Measurements from ENCODE around the gene TPCN2.
A peak's percentile ranks its signal among the peaks of the same experiment; 100 is the strongest.

Gene TPCN2

DNA sequence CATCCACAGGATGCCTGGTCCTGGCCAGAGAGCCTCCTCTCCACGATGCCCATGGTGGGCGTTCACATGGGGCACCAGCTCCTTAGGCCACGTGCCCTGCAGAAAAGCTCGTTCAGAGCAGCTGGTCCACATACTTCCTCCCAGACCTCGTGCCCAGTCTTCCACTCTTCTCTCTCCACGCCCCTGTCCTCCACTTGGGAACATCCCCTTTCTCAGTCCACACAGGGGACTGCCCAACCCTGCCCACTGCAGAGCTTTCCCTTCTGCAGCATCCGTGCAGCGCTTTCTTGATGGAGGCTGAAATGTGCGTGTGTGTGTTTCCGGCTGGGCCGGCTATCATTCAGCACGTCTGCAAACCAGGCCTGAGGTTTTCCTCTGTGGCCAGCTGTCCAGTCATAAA is 11.3 kb downstream of the TPCN2 start:
- Histone ChIP-seq H3K4me3 (ENCODE audit: low read depth, low read length) (no peak overlapping the region), H3K27ac (no peak overlapping the region), H3K27me3 (ENCODE audit: insufficient read depth, low read depth, severe bottlenecking) (no peaks in the 10 kb centered on the region), H3K9me3 (ENCODE audit: severe bottlenecking) (no peaks in the 10 kb centered on the region), H3K36me3 (peaks cover 2% of the 10 kb centered on the region)
- TF ChIP-seq, protein P1, sequence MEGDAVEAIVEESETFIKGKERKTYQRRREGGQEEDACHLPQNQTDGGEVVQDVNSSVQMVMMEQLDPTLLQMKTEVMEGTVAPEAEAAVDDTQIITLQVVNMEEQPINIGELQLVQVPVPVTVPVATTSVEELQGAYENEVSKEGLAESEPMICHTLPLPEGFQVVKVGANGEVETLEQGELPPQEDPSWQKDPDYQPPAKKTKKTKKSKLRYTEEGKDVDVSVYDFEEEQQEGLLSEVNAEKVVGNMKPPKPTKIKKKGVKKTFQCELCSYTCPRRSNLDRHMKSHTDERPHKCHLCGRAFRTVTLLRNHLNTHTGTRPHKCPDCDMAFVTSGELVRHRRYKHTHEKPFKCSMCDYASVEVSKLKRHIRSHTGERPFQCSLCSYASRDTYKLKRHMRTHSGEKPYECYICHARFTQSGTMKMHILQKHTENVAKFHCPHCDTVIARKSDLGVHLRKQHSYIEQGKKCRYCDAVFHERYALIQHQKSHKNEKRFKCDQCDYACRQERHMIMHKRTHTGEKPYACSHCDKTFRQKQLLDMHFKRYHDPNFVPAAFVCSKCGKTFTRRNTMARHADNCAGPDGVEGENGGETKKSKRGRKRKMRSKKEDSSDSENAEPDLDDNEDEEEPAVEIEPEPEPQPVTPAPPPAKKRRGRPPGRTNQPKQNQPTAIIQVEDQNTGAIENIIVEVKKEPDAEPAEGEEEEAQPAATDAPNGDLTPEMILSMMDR (IDR thresholded peaks at IDR 0.05; ENCODE audit: low read depth, low read length): no peak
- DNase-seq: no peak

DNA sequence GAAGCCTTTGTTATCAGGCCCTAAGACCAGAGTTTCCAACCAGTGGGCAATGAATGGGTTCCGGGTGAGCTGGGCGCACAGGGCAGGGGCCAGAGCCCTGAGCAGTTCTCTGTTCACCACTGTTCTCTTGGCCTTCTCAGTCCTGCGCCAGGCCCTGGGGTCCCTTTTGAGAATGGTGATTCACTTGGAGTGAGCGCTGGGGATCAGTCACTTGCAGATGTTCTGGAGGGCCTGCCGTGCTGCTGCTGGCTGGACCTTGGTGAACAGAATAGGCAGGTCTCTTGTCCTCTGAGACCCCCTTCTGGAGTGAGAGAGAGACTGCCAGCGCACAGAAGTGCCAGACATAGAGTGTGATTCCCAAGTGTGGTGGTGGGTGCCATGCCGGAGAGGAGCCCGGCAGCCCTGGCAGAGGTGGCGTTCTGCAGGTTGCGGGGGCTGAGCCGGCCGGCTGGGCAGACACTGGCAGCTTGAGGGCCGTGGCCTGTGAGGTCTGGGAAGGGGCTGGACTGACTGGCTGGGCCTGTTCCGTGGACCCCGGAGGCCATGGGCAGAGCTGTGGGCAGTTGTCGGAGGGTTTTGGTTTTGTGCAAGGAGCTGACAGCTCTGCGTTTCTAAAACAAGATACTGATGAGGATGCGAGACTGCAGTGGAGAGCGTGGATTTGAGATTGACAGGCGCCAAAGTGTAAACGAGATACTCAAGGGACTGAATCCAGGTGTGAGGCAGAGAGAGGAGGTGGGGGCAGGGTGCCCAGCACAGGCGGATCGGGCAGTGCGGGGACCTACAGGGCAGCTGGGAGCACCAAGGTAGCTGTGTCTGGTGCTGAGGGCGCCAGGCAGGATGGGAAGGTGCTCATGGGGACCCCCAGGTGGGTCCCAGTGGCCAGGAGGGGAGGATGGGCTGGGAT is 12.3 kb downstream of the TPCN2 start:
- TF ChIP-seq, protein P1 (IDR thresholded peaks at IDR 0.05; ENCODE audit: low read depth, low read length): 0 out of 2 replicates have a peak, but pooled peaks have one; percentile 10
- DNase-seq: no peak
- H3K27ac ChIP-seq: no peak overlapping the region
- no peaks in the 10 kb centered on the region for H3K9me3 ChIP-seq (ENCODE audit: severe bottlenecking)
- no peaks in the 10 kb centered on the region; the same call in none of the 2 replicates for H3K36me3 ChIP-seq
- no peak overlapping the region for H3K4me3 ChIP-seq (ENCODE audit: low read depth, low read length)
- no peaks in the 10 kb centered on the region for H3K27me3 ChIP-seq (ENCODE audit: insufficient read depth, low read depth, severe bottlenecking)

DNA sequence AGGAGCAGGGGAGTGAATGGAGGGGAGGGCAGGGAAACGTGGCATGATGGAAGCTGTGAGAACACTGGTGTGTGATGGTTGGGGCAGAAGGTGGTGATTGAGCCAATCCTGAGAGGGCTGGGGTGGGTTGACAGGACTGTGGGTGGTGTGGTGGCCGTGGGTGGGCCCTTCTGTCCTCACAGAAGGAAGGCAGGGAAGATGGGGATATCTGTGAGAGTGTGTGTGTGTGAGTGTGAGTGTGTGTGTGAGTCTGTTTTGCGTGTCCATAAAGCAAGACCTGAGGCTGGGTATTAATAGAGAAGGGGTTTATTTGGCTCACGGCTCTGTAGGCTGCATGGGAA is 13.0 kb downstream of the TPCN2 start:
- H3K27ac ChIP-seq: no peak overlapping the region
- no peaks in the 10 kb centered on the region for H3K27me3 ChIP-seq (ENCODE audit: insufficient read depth, low read depth, severe bottlenecking)
- no peak for DNase-seq
- H3K9me3 ChIP-seq (ENCODE audit: severe bottlenecking): no peaks in the 10 kb centered on the region
- TF ChIP-seq, protein P1 (IDR thresholded peaks at IDR 0.05; ENCODE audit: low read depth, low read length): no peak
- no peaks in the 10 kb centered on the region; the same call in none of the 2 replicates for H3K36me3 ChIP-seq
- H3K4me3 ChIP-seq (ENCODE audit: low read depth, low read length): no peak overlapping the region

DNA sequence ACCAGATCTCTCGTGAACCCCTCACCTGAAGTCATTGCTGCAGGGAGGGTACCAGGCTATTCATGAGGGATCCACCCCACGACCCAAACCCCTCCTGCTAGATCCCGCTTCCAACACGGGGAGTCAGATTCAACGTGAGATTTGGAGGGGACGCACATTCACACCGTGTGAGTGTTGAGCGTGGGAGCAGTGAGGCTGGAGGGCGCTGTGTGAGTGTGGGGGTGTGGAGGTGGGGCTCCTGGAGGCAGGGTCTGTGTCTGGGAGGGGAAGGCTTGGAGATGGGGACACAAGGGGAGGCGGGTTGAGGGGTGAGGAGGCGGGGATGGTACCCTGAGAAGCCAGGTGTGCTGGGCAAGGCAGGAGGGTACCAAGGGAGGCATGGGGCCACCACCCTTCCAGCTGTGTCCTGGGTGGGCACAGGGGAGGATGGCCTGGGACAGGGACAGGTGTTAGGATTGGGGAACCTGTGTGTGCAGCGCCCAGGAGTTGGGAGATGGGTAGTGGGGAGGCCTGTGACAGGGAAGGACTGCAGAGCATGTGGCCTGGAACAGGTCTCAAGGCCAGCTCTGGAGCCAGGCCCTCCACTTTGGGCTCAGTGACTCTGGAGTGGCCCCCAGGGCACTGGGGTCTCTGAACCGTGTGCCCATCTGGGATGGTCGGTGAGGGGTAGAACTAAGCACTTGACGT is 13.6 kb downstream of the TPCN2 start:
- TF ChIP-seq, protein P1 (IDR thresholded peaks at IDR 0.05; ENCODE audit: low read depth, low read length): no peak
- no peak for DNase-seq
- Histone ChIP-seq H3K4me3 (ENCODE audit: low read depth, low read length) (no peak overlapping the region), H3K9me3 (ENCODE audit: severe bottlenecking) (no peaks in the 10 kb centered on the region), H3K27me3 (ENCODE audit: insufficient read depth, low read depth, severe bottlenecking) (no peaks in the 10 kb centered on the region), H3K36me3 (no peaks in the 10 kb centered on the region; the same call in none of the 2 replicates), H3K27ac (no peak overlapping the region)

DNA sequence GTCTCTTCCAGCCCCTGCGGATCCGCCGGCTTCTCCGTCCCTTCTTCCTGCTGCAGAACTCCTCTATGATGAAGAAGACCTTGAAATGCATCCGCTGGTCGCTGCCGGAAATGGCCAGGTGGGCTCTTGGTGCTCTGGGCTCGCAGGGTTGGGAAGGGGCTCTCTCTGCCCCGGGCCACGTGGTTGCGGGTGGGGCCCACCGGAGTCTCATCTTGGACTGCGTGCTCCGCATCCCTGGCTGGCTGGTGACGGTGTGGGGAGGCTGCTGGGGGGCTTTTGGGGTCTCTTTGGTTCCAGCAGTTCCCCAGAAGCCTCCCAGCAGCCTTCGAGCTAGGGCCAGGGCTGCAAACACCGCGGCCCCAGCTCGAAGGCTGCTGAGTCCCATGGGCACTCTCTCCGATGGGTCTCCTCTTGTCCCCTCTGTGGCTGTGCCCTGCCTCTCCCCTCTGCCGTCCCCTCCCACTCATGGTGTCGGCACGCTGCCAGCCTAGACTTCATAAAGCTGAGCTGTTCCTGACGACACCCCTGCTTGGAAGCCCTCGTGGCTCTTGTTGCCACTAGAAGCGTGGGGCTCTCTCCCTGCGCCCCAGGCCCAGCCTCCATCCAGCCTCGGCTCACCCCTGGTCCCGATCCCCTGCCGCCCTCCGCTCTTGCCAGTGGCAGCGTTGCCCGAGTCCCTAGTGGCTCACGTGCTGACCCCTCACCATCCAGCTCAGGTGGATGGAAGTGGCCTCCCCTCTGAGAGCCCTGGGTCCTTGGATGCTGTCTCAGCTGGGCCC is 14.3 kb downstream of the TPCN2 start:
- H3K4me3 ChIP-seq (ENCODE audit: low read depth, low read length): no peak overlapping the region
- H3K36me3 ChIP-seq: no peaks in the 10 kb centered on the region; the same call in none of the 2 replicates
- no peaks in the 10 kb centered on the region for H3K9me3 ChIP-seq (ENCODE audit: severe bottlenecking)
- DNase-seq: no peak
- no peaks in the 10 kb centered on the region for H3K27me3 ChIP-seq (ENCODE audit: insufficient read depth, low read depth, severe bottlenecking)
- no peak overlapping the region for H3K27ac ChIP-seq
- TF ChIP-seq, protein P1 (IDR thresholded peaks at IDR 0.05; ENCODE audit: low read depth, low read length): no peak
